ENCODE measurements around the gene PDZD2.

Gene PDZD2

GRCh38 chr5:32017692-32018367 lies 378.9 kb downstream of the PDZD2 start:
- H3K9me3 ChIP-seq (ENCODE audit: insufficient read depth, low read length) = peaks cover 5% of the 10 kb centered on the region; the same call in 1 of the 2 replicates
- no peaks in the 10 kb centered on the region for H3K36me3 ChIP-seq (replicated peaks; ENCODE audit: low read depth, low read length)
- peak overlapping the region; percentile 36; the same call in 1 of the 2 replicates for H3K4me2 ChIP-seq (ENCODE audit: low read length)
- H4K20me1 ChIP-seq (ENCODE audit: insufficient read depth, low read length) = no peaks in the 10 kb centered on the region
- no peak overlapping the region for H3K27ac ChIP-seq (ENCODE audit: low read length)
- H3K4me3 ChIP-seq (ENCODE audit: low read length) = no peak overlapping the region
- H3K79me2 ChIP-seq (ENCODE audit: low read length) = no peaks in the 10 kb centered on the region
- no peak overlapping the region for H3K9ac ChIP-seq (ENCODE audit: low read length)
- H3K27me3 ChIP-seq (ENCODE audit: low read depth, low read length) = peaks cover 37% of the 10 kb centered on the region
- no peak overlapping the region for H2AFZ ChIP-seq (ENCODE audit: low read depth, low read length)
- H3K4me1 ChIP-seq (ENCODE audit: low read length) = peaks cover 30% of the 10 kb centered on the region
- TF ChIP-seq EZH2phosphoT487 (IDR thresholded peaks at IDR 0.05; ENCODE audit: low read depth) = no peak
- TF ChIP-seq CTCF (IDR thresholded peaks at IDR 0.05; ENCODE audit: low read depth, low read length) = no peak

- peak overlapping the region; percentile 36 for H3K4me2 ChIP-seq (ENCODE audit: low read length)
- peaks cover 28% of the 10 kb centered on the region for H3K4me1 ChIP-seq (ENCODE audit: low read length)
- H3K27me3 ChIP-seq (ENCODE audit: low read depth, low read length) = peaks cover 33% of the 10 kb centered on the region
- TF ChIP-seq CTCF (IDR thresholded peaks at IDR 0.05; ENCODE audit: low read depth, low read length) (no peak), EZH2phosphoT487 (IDR thresholded peaks at IDR 0.05; ENCODE audit: low read depth) (no peak)
- no peak overlapping the region for H2AFZ ChIP-seq (ENCODE audit: low read depth, low read length)
- no peak overlapping the region for H3K27ac ChIP-seq (ENCODE audit: low read length)
- H3K4me3 ChIP-seq (ENCODE audit: low read length) = no peak overlapping the region
- H3K9ac ChIP-seq (ENCODE audit: low read length) = no peak overlapping the region
- no peaks in the 10 kb centered on the region for H3K79me2 ChIP-seq (ENCODE audit: low read length)
- no peaks in the 10 kb centered on the region for H3K36me3 ChIP-seq (replicated peaks; ENCODE audit: low read depth, low read length)
- H3K9me3 ChIP-seq (ENCODE audit: insufficient read depth, low read length) = peaks cover 4% of the 10 kb centered on the region; the same call in 1 of the 2 replicates
- H4K20me1 ChIP-seq (ENCODE audit: insufficient read depth, low read length) = no peaks in the 10 kb centered on the region
Observed at GRCh38 chr5:32018476-32019436, 379.8 kb downstream of the PDZD2 start.

GRCh38 chr5:32020271-32020670 lies 381.3 kb downstream of the PDZD2 start:
- no peak for TF ChIP-seq EZH2phosphoT487 (IDR thresholded peaks at IDR 0.05; ENCODE audit: low read depth)
- TF ChIP-seq CTCF (IDR thresholded peaks at IDR 0.05; ENCODE audit: low read depth, low read length) = no peak
- Histone ChIP-seq H3K4me2 (ENCODE audit: low read length) (peak overlapping the region; percentile 76), H3K9ac (ENCODE audit: low read length) (no peak overlapping the region), H3K4me3 (ENCODE audit: low read length) (peak overlapping the region; percentile 61), H3K27ac (ENCODE audit: low read length) (no peak overlapping the region), H3K27me3 (ENCODE audit: low read depth, low read length) (peaks cover 32% of the 10 kb centered on the region), H3K4me1 (ENCODE audit: low read length) (peaks cover 17% of the 10 kb centered on the region), H2AFZ (ENCODE audit: low read depth, low read length) (no peak overlapping the region), H3K36me3 (replicated peaks; ENCODE audit: low read depth, low read length) (no peaks in the 10 kb centered on the region), H3K9me3 (ENCODE audit: insufficient read depth, low read length) (no peaks in the 10 kb centered on the region), H3K79me2 (ENCODE audit: low read length) (no peaks in the 10 kb centered on the region), H4K20me1 (ENCODE audit: insufficient read depth, low read length) (no peaks in the 10 kb centered on the region)

- no peak for TF ChIP-seq EZH2phosphoT487 (IDR thresholded peaks at IDR 0.05; ENCODE audit: low read depth)
- no peaks in the 10 kb centered on the region for H3K79me2 ChIP-seq (ENCODE audit: low read length)
- H3K4me3 ChIP-seq (ENCODE audit: low read length) = no peak overlapping the region
- no peaks in the 10 kb centered on the region for H3K9me3 ChIP-seq (ENCODE audit: insufficient read depth, low read length)
- peak overlapping the region; percentile 76 for H3K4me2 ChIP-seq (ENCODE audit: low read length)
- no peaks in the 10 kb centered on the region for H3K36me3 ChIP-seq (replicated peaks; ENCODE audit: low read depth, low read length)
- peaks cover 17% of the 10 kb centered on the region for H3K4me1 ChIP-seq (ENCODE audit: low read length)
- H3K27ac ChIP-seq (ENCODE audit: low read length) = no peak overlapping the region
- H3K9ac ChIP-seq (ENCODE audit: low read length) = no peak overlapping the region
- peaks cover 28% of the 10 kb centered on the region for H3K27me3 ChIP-seq (ENCODE audit: low read depth, low read length)
- H2AFZ ChIP-seq (ENCODE audit: low read depth, low read length) = no peak overlapping the region
- no peaks in the 10 kb centered on the region for H4K20me1 ChIP-seq (ENCODE audit: insufficient read depth, low read length)
Observed at GRCh38 chr5:32020946-32021345, 382.0 kb downstream of the PDZD2 start.

Data from OCI-LY3 (cell line).